ENCODE data around the gene PMS2.
A peak's percentile ranks its signal among the peaks of the same experiment; 100 is the strongest.
"Not testable (repeated sequence)": the region's sequence is repeated elsewhere in the genome, so short reads cannot be mapped to it uniquely, and the experiment has no call there.

PMS2 gene, protein sequence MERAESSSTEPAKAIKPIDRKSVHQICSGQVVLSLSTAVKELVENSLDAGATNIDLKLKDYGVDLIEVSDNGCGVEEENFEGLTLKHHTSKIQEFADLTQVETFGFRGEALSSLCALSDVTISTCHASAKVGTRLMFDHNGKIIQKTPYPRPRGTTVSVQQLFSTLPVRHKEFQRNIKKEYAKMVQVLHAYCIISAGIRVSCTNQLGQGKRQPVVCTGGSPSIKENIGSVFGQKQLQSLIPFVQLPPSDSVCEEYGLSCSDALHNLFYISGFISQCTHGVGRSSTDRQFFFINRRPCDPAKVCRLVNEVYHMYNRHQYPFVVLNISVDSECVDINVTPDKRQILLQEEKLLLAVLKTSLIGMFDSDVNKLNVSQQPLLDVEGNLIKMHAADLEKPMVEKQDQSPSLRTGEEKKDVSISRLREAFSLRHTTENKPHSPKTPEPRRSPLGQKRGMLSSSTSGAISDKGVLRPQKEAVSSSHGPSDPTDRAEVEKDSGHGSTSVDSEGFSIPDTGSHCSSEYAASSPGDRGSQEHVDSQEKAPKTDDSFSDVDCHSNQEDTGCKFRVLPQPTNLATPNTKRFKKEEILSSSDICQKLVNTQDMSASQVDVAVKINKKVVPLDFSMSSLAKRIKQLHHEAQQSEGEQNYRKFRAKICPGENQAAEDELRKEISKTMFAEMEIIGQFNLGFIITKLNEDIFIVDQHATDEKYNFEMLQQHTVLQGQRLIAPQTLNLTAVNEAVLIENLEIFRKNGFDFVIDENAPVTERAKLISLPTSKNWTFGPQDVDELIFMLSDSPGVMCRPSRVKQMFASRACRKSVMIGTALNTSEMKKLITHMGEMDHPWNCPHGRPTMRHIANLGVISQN

DNA sequence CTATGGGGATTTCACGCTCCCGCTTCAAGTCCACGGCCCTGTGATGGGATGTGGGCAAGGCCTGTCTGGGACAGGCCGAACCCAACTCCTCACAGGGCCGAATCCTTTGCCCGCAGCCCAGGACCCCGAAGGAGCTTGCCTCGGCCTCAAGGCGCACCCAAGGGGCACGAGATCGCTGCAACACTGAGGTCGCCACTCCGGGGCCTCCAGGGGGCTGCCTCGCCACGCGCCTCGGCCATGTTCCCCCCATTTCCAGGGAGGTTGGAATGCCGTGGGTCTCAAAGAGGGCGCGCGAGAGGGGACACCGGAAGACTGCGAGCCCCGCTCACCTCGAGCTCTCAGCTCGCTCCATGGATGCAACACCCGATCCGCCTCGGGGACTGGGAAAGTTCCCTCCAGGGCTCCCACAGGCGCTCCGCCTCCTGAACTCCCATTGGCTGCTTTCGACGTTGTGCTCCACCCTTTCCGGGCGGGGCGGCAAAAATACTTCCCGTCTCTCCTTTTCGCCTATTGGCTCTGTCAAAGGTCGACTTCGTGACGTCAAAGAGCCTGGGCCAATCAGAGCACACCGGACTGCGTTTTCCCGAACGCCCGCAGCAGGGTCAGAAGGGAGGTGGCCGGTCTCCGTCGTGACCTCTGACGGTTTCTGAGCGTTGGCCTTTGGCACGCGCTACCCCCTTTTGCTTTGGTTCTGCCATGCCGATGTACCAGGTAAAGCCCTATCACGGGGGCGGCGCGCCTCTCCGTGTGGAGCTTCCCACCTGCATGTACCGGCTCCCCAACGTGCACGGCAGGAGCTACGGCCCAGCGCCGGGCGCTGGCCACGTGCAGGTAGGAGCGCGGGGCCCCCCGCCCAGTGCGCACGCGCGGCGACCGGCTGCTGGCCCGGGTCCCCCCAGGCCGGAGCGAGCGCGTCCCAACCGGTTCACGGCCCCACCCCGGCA lies at the start of gene PMS2, which contains the start of gene AIMP2:
Gene PMS2 (minus strand): TSS at position 382 of the 944 bp plus-strand sequence. CDS start 30 bp downstream, at position 352.
Gene AIMP2 (plus strand): TSS at position 605 of the 944 bp plus-strand sequence. CDS start 92 bp downstream, at position 697.
- DNase-seq = peak; percentile 86

DNA sequence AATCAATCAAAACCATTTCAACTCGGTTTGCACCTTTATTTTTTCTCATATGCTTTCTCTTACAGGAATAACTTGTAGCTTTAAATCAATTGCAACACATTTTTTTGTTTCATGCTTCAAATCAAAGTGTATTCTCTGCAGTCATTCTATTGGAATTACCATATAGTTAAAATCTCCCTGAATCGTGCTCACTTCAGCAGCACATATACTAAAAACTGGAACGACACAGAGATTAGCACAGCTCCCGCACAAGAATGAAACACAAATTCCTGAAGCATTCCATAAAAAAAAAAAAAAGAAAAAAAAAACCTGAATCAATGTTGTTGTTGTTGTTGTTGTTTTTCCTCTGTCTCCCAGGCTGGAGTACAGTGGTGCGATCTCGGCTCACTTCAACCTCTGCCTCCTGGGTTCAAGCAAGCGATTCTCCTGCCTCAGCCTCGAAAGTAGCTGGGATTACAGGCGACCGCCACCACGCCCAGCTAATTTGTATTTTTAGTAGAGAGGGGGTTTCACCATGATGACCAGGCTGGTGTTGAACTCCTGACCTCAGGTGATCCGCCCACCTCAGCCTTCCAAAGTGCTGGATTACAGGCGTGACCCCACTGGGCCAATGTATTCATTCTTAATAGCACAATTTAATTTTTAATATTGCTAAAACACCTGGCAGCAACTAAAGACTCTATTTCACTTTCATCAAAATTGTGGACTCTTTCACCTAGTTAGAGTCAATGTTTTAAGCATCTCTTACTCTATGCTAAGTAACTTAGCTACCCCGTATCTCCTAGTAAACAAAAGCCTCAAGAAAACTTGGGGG lies 48.7 kb upstream of the PMS2 start:
- no peak for DNase-seq

DNA sequence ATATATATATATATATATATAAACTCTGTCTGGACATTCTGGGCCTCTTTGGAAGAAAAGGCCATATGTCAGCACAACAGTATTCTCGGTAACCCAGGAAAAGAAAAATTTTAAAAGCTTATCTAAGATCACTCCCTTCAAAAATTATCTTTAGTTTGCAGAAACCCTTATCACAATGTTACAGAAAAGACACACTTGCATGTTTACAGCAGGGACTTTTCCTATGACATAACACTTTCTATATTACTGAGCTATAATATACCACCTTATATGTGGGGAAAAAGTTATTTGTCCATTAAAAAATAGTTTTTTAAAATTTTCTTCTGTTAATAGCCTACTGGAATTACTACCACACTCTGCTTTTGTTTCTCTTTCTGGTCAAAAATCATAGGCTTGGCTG lies 47.8 kb upstream of the PMS2 start:
- no peak for DNase-seq

DNA sequence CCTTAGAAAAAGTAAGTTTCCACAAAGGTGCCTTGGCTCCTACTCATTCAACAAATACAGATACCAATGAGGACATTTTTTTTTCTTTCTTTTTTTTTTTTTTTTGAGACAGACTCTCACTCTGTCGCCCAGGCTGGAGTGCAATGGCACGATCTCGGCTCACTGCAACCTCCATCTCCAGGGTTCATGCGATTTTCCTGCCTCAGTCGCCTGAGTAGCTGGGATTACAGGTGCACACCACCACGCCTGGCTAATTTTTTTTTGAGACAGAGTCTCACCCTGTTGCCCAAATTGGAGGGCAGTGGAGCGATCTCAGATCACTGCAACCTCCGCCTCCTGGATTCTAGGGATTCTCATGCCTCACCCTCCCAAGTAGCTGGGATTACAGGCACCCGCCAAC lies 42.3 kb upstream of the PMS2 start:
- not testable (repeated sequence) for DNase-seq

DNA sequence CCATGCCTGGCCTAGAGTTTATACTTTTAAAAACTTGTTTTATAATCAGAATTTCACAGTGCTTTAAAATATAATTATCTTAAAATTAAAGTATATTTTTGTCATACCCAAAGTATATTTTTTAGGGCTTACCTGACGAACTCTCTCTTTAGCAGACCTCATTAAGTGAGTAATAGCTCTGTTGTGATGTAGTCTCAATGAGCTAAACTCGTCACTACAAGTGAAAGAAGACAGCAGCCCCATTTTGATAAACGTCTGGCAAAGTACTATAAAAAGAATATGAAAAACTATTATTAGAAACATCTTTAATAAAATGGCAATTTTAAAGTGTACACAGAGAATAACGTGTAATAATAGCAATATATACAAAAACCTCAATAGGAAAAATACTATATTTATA lies 40.9 kb upstream of the PMS2 start:
- DNase-seq = no peak

DNA sequence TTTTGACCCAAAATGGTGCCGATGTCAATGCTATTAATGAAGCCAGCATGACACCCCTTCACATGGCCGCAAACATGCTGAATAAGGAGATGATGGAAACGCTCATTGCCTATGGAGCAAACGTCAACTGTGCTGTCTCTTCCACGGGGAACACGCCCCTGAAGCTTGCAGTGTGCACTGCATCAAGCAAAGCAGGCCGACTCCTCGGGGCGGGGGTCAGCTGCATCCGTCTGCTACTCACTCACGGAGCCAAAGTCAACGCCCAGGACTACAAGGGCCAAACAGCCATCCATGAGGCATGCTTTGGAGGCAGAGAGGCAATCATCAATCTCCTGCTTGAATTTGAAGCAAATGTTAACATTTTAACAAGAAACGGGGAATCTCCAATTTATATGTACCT lies 26.8 kb upstream of the PMS2 start:
- no peak for DNase-seq

DNA sequence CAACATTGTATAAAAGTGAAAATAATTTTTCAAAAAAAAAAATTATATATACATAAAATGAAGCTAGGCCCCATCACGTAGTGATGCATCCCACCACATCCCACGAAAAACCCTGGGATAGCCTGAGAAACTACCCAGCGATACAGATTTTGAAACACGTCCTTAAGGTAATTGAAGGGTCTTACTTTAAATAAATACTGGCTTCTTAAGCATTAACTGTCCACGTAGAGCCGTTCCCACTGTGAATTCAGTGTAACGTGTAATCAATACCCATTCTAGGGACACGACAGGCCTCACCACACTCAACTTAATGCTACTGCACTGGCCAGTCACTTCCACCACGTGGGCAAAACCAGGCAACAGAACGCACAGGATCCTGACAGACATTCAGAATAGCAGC lies 26.3 kb upstream of the PMS2 start:
- DNase-seq = no peak

DNA sequence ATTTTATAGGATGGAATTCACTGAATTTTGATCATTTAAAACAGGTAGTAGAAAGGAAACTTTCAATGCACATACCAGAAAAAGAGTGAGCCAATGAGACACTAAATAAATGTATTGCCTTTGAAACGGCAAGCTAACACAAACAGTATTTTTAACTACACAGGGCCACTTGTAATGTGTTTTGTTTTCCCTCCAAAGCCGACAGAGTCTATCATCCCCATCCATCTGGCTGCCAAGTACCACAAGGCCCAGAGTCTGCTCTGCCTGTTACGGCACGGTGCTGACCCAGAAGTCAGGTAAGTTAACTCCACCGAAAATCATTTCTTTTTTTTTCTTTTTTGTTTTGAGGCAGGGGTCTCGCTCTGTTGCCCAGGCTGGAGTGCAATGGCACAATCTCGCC lies 23.8 kb upstream of the PMS2 start:
- no peak for DNase-seq

DNA sequence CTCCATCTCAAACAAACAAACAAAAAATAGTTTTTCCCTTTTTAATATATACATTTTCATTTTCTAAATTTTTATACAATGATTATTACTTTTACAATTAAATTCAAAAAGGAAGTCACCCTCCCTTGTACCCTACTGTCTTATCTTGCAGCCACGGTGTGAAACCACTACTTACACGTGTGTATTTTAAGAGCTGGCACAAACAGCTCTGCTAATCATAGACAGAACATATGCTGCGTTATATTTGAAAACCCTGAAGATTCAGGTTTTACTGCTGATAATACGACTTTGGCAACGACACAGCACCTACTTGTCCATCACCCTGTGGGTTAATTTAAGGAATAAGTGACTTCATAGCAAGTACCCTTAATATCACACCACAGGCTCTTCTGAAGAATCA lies 23.3 kb upstream of the PMS2 start:
- no peak for DNase-seq

DNA sequence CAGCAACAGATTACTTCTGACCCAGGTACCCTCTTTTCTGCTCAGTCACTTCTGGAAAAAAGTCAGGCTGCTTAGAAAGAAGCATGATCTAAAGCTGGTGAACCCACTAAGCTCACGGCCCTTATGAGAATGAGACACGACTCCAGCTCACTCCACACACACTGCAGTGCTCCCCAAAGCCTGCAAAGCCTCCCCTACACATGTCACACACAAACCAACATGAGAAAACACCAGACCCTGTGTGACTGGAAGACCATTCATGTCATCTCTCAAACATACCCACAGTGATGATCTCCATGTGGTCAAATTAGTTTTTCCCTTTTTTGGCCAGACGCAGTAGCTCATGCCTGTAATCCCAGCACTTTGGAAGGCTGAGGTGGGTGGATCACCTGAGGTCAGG lies 22.7 kb upstream of the PMS2 start:
- DNase-seq = no peak

DNA sequence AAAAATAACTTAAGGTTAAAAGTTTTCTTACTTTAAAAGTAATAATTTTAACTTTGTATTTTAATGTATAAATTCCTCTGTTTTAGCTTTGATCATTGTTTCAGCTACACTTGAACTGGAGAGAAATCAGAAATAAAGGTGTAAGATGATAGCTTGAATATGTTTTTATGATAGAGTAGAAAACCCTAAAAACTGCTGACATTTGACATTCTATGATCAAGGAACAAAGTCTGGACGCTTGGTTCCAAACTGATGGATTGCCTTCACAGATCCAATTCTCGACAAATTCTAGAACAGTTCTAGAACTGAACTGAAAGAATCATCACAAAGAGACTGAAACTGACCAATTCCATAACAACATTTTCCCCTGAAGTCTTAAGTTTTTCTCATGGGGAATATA lies 22.1 kb upstream of the PMS2 start, which contains the start of gene ANKRD61:
Gene ANKRD61 (plus strand): TSS at position 389 of the 400 bp plus-strand sequence. CDS start 0 bp downstream, at position 389.
- DNase-seq = no peak

DNA sequence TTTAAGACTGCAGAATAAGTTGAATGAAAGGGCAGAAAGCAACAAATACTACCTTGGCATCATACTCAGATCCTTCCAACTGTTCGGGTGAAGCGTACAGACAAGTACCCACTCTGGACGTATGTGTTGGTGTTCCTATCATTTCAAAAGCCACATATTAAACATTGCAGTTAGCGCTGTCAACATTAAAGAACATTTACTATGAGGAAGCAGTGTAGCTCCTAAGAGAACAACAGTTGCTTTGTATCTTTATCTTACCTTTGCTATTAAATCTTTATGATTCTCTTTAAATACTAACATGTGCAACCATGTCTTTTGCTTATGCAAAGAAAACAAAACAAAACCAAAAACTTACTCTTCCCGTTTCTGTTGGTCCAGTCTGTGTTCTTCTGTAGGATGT lies 19.7 kb upstream of the PMS2 start:
- DNase-seq = no peak

DNA sequence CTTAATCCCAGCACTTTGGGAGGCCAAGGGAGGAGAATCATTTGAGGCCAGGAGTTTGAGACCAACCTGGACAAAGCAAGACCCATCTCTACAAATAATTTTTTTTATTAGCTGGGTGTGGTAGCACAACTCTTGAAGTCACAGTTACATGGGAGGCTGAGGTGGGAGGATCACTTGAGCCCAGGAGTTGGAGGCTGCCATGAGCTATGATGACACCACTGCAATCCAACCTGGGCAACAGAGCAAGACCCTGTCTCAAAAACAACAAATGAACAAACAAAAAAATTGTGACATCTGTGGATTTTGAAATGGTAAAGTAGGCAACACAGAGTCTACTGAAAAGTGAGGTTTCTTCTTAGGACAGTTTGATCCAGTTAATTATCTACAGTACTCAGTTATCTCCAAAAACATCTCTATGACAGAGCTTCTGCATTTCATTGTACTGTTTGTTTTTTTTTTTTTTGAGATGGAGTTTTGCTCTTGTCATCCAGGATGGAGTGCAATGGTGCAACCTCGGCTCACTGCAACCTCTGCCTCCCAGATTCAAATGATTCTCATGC lies 19.0 kb upstream of the PMS2 start:
- DNase-seq = no peak

DNA sequence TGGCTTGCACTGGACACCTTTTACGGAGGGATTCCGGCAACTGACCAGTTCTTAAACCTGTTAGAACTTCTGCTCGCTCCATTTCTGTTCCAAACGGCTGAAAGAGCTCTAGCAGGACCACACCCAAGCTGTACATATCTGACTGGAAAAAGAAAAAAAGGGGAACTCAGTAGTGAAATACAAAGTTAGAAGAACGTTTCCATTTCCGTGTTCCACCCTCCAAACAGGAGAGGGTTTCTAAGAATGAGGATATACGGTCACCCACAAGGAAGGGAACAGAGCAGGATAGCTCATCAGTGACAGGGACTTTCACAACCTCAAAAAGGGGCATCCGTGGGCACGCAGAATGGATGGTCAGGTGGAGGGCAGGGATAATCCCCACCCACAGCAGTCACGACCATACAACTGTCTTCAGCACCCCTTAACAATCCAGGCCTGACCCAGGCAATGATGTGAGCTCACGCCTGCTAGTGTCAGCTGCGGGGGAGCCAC lies 18.0 kb upstream of the PMS2 start:
- DNase-seq = no peak

DNA sequence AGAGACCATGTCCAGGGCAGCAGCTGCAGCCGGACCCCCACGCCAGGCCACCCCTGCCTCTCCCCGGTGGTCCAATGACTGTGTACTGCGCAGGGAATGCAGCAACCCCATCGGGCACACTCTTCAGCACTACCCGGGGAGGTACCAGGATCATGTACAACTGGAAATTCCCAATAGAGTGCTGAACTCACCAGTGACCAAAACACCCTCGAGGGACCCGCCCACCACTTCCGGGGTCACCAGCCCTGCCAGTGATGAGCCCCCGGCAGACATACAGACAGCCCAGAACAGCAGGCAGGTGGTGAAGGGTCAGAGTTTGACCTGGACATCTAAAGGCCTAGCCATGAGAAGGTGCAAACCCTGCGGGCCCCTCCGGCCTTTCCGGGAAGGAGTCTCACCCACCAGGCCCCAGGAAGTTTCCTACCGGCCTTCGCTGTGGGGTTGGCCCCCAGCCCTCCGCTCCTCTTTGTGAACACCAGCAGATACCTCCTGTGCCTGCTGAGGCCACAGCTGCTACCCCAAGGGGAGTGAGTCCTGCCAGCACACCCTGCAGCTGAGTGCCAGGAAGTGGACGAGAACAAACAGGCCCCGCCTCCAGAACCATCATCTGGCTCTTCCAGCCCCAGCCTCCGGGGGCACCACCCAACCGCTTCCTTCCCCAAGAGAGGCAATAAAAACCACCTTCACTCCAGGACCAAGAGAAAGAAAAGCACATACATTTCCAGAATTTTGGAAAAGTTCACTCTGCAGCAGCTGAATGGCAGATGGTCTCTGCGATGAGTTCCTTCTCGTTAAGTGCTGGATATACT lies 17.4 kb upstream of the PMS2 start:
- no peak for DNase-seq

DNA sequence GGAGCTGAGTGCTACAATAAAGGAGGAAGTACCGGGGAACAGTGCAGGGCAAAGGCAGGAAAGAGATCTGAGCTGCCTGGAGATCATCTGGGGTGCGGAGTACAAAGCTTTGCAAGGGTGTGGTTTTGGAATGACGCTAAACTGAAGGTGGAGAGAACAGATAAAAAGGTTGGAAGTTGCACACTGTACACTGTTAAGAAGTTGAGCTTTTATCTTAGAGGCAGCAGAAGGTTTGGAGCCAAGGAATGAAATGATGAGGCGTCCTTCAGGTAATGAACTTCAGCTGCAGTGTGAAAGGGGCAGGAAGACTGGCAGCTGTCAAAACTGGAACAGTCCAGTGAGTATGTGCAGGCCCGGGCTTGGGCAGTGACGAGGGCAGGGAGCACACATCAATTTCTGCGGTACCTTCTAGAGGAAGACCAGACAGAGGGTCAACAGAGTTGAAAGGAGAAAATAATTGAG lies 15.2 kb upstream of the PMS2 start:
- no peak for DNase-seq

DNA sequence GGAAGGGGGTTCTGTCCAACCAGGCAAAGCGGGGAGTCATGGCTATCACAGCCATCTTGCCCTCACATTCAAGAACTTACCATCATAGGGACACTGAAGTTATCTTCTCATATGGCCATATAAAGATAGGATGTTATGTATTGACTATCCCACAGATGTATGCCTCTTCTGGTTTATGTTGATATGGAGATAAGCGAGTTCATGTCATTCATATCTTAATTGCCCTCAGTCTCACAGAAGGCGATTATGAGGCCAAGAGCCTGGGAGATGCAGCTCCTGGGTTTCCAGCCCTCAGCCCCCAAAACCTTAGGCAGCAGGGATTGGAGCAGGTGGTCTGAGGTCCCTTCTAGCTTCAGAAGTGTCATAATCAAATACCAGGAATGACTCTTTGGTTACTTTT lies 13.9 kb upstream of the PMS2 start:
- DNase-seq = no peak

DNA sequence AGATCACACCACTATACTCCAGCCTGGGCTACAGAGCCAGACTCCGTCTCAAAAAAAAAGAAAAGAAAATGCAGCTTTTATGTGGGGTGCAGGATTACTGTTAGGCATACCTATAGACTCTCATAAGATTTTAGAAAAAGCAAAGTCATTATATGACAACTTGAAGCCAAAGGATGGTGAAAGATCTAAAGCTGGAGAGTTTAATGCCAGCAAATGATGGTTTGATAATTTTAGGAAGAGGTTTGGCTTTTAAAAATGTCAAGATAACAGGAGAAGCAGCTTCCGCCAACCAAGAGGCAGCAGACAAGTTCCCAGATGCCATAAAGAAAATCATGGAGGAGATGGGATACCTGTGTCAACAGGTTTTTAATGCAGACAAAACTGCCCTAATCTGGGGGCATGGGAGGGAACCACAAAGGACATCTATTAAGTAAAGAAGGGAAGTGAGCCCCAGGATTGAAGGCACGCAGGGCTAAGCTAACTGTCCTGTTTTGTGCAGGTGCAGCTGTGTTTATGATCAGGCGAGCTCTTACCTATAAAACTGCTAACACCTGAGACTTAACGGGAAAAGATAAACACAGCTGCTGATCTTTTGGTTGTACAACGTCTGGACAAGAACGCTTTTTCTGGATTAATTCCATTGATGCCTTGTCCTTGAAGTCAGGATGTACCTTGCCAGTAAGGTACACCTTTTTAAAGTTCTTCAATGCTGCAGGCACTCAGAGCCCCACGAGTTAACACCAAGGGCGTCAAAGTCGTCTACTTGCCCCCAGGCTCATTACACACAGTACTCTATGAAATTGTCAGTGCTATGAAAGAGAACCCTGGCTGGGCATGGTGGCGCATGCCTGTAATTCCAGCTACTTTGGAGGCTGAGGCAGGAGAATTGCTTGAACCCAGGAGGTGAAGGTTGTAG lies 11.8 kb upstream of the PMS2 start:
- DNase-seq = no peak

DNA sequence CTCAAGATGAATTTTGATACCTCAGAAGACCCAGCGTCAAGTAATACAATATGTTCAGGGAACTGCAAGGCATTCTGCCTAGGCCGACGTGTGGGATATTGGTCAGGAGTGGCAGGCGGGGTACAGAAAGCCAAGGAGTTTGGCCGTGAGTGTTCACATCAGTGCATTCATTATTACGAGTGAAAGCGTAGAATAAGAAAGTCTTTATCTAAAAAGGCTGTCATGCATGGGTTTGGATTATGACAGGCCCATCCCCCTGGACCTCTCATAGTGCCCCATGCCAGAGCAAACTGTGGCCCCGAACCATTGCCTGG lies 7.8 kb upstream of the PMS2 start:
- no peak for DNase-seq

All from NCI-H1048 (cell line).